H1 (cell line): ENCODE data around the gene DNAJB8. TPM values are rescaled to one million over a fixed set of nuclear protein-coding genes. Genes with fewer than 3 reads are reported as not detected.

Experiments
- CTCF ChIA-PET: fragments of 300-600 bp; sonication (Branson Sonifier 250); formaldehyde crosslinking; loops from one replicate; lab custom pipeline; 2021; ENCODE audit not compliant: partially characterized antibody; lab: Charles Lee
- POLR2A ChIA-PET: fragments of 300-600 bp; sonication (Branson Sonifier 250); formaldehyde crosslinking; loops from one replicate; lab custom pipeline; 2021; ENCODE audit warnings: inconsistent platforms; ENCODE audit not compliant: partially characterized antibody; lab: Charles Lee
- DNase-seq, 2 experiments: peaks; one replicate each; pipeline versions ENCODE4 v3.0.0 to v3.0.0-alpha.2; 2010 to 2022; ENCODE audit warnings: low spot score in 2 of 2, low read depth in 1 of 2, mixed read lengths in 1 of 2
- FAIRE-seq: peaks from 2 replicates; lab custom pipeline; 2011; peaks lifted over from hg19 to GRCh38; lab: Jason Lieb, UNC
- H2AFZ ChIP-seq: 2 replicates; pipeline ENCODE4 v1.8.1; 2012; ENCODE audit warnings: low read length, inconsistent platforms
- H2AK5ac ChIP-seq: 2 replicates; pipeline ENCODE4 v1.6.1; 2013; ENCODE audit warnings: low read depth, low read length
- H2BK120ac ChIP-seq: replicated peaks from 2 replicates; pipeline ENCODE3; 2013; ENCODE audit warnings: low read depth, low read length, inconsistent platforms
- H2BK12ac ChIP-seq: 2 replicates; pipeline ENCODE4 v1.6.1; 2013; ENCODE audit warnings: low read depth, low read length
- H2BK15ac ChIP-seq: 2 replicates; pipeline ENCODE4 v1.6.1; 2013; ENCODE audit warnings: low read length
- H2BK20ac ChIP-seq: 2 replicates; pipeline ENCODE4 v1.6.1; 2013; ENCODE audit warnings: low read length
- H2BK5ac ChIP-seq: 2 replicates; pipeline ENCODE4 v1.6.1; 2013; ENCODE audit warnings: low read depth, low read length
- H3K14ac ChIP-seq: 2 replicates; pipeline ENCODE4 v1.6.1; 2013; ENCODE audit warnings: inconsistent platforms; ENCODE audit not compliant: insufficient read length
- H3K18ac ChIP-seq: 2 replicates; pipeline ENCODE4 v1.6.1; 2013; ENCODE audit warnings: low read length; ENCODE audit errors: extremely low read depth
- H3K23ac ChIP-seq: 2 replicates; pipeline ENCODE4 v1.6.1; 2013; ENCODE audit warnings: inconsistent platforms; ENCODE audit not compliant: insufficient read length
- H3K23me2 ChIP-seq: 2 replicates; pipeline ENCODE4 v1.6.1; 2013; ENCODE audit warnings: low read depth, low read length
- H3K27ac ChIP-seq: 2 replicates; pipeline ENCODE4 v1.6.1; 2011; ENCODE audit warnings: low read depth, low read length, inconsistent platforms
- H3K27me3 ChIP-seq, 4 experiments: replicated peaks in 1 of 4; 1 replicate in 1 of 4; 2 replicates in 3 of 4; pipeline versions ENCODE4 v1.6.1 to v1.8.1; 2011 to 2013; ENCODE audit warnings: low read length in 3 of 4, mild to moderate bottlenecking in 3 of 4, inconsistent platforms in 2 of 4, mixed read lengths in 2 of 4, moderate library complexity in 1 of 4; ENCODE audit not compliant: control insufficient read depth in 3 of 4, insufficient read depth in 3 of 4; ENCODE audit errors: extremely low read depth in 1 of 4
- H3K36me3 ChIP-seq, 4 experiments: 2 replicates each; pipeline versions ENCODE4 v1.6.1 to v1.8.1; 2011 to 2013; ENCODE audit warnings: mild to moderate bottlenecking in 4 of 4, low read length in 3 of 4, moderate library complexity in 2 of 4, control low read depth in 1 of 4, inconsistent platforms in 1 of 4; ENCODE audit not compliant: insufficient read depth in 4 of 4, control insufficient read depth in 2 of 4
- H3K4ac ChIP-seq: replicated peaks from 2 replicates; pipeline ENCODE3; 2013; ENCODE audit warnings: low read length, low read depth, mixed read lengths, inconsistent platforms; ENCODE audit not compliant: insufficient read length
- H3K4me1 ChIP-seq, 4 experiments: replicated peaks in 1 of 4; 1 replicate in 1 of 4; 2 replicates in 3 of 4; pipeline versions ENCODE4 v1.6.1 to v1.8.1; 2011 to 2013; ENCODE audit warnings: low read length in 3 of 4, inconsistent platforms in 2 of 4, mixed read lengths in 1 of 4; ENCODE audit not compliant: insufficient read depth in 4 of 4, control insufficient read depth in 3 of 4
- H3K4me2 ChIP-seq, 2 experiments: 2 replicates each; pipeline versions ENCODE4 v1.6.1 to v1.8.1; 2011 to 2013; ENCODE audit warnings: low read depth in 2 of 2, low read length in 2 of 2, control low read depth in 1 of 2, inconsistent platforms in 1 of 2, mild to moderate bottlenecking in 1 of 2; ENCODE audit not compliant: insufficient read depth in 1 of 2
- H3K4me3 ChIP-seq, 4 experiments: fragments of 200-600, 300-600 bp in 1 of 4; sonication (generic), shearing (Covaris generic), sonication (Bioruptor Twin) in 1 of 4; 2 replicates each; pipeline versions ENCODE4 v1.5.1 to v1.8.1; 2011 to 2016; ENCODE audit warnings: low read length in 4 of 4, low read depth in 3 of 4, control low read depth in 2 of 4, inconsistent platforms in 2 of 4, mild to moderate bottlenecking in 2 of 4, mixed read lengths in 1 of 4, moderate library complexity in 1 of 4; ENCODE audit not compliant: insufficient read depth in 2 of 4; ENCODE audit errors: extremely low read depth in 1 of 4
- H3K56ac ChIP-seq: replicated peaks from 2 replicates; pipeline ENCODE3; 2013; ENCODE audit warnings: low read depth, mild to moderate bottlenecking, mixed read lengths, low read length, inconsistent platforms; ENCODE audit not compliant: insufficient read length
- H3K79me1 ChIP-seq: 2 replicates; pipeline ENCODE4 v1.6.1; 2013; ENCODE audit warnings: low read depth, low read length, control low read depth
- H3K79me2 ChIP-seq, 2 experiments: 2 replicates each; pipeline versions ENCODE4 v1.6.1 to v1.8.1; 2012 to 2013; ENCODE audit warnings: low read length in 2 of 2, mild to moderate bottlenecking in 2 of 2, inconsistent platforms in 1 of 2; ENCODE audit not compliant: insufficient read depth in 2 of 2, control insufficient read depth in 1 of 2
- H3K9ac ChIP-seq, 4 experiments: replicated peaks in 1 of 4; 1 replicate in 1 of 4; 2 replicates in 3 of 4; pipeline versions ENCODE4 v1.6.1 to v1.8.1; 2011 to 2013; ENCODE audit warnings: low read depth in 3 of 4, low read length in 3 of 4, control low read depth in 2 of 4, mild to moderate bottlenecking in 2 of 4, moderate library complexity in 2 of 4, inconsistent platforms in 1 of 4; ENCODE audit errors: extremely low read depth in 1 of 4
- H3K9me3 ChIP-seq, 2 experiments: 2 replicates each; pipeline versions ENCODE4 v1.6.1 to v1.8.1; 2012 to 2013; ENCODE audit warnings: mild to moderate bottlenecking in 2 of 2, moderate library complexity in 2 of 2, control low read depth in 1 of 2, inconsistent platforms in 1 of 2, low read depth in 1 of 2, low read length in 1 of 2, mixed read lengths in 1 of 2; ENCODE audit not compliant: insufficient read depth in 2 of 2
- H4K20me1 ChIP-seq, 2 experiments: replicated peaks in 1 of 2; 2 replicates each; pipeline versions ENCODE3 to v1.8.1; 2011 to 2013; ENCODE audit warnings: inconsistent platforms in 2 of 2, low read length in 2 of 2, mild to moderate bottlenecking in 1 of 2; ENCODE audit not compliant: insufficient read depth in 2 of 2, control insufficient read depth in 1 of 2
- H4K5ac ChIP-seq: 2 replicates; pipeline ENCODE4 v1.6.1; 2013; ENCODE audit warnings: low read length, low read depth, mixed read lengths, inconsistent platforms; ENCODE audit not compliant: insufficient read length
- H4K8ac ChIP-seq: 2 replicates; pipeline ENCODE4 v1.8.0; 2013; ENCODE audit warnings: mild to moderate bottlenecking, moderate library complexity, low read length, inconsistent platforms; ENCODE audit not compliant: insufficient read depth; ENCODE audit errors: extremely low read depth
- H4K91ac ChIP-seq: replicated peaks from 2 replicates; pipeline ENCODE3; 2013; ENCODE audit warnings: low read length, mixed read lengths, inconsistent platforms; ENCODE audit not compliant: insufficient read length
- ASH2L ChIP-seq: fragments of 200-600, 300-600 bp; sonication (generic); IDR thresholded peaks from one replicate; pipeline ENCODE4 v1.7.1; 2017; ENCODE audit warnings: low read length
- BACH1 ChIP-seq: IDR thresholded peaks from 2 replicates; pipeline ENCODE4 v1.6.1; 2012; ENCODE audit warnings: low read length, improper control_type of control experiment
- BRCA1 ChIP-seq: IDR thresholded peaks from 2 replicates; pipeline ENCODE4 v1.6.1; 2012; ENCODE audit warnings: low read depth, low read length, improper control_type of control experiment
- CEBPB ChIP-seq: IDR thresholded peaks from 2 replicates; pipeline ENCODE4 v1.6.1; 2012; ENCODE audit warnings: low read depth, low read length
- CREB1 ChIP-seq: IDR thresholded peaks from 2 replicates; pipeline ENCODE4 v1.6.1; 2012; ENCODE audit warnings: inconsistent platforms
- JUND ChIP-seq: IDR thresholded peaks from 2 replicates; pipeline ENCODE4 v1.6.1; 2011; ENCODE audit warnings: mild to moderate bottlenecking, improper control_type of control experiment, low read length
- KDM1A ChIP-seq: fragments of 200-600, 300-600 bp; sonication (generic); IDR thresholded peaks from 2 replicates; pipeline ENCODE4 v1.7.1; 2016; ENCODE audit warnings: mild to moderate bottlenecking, low read length, borderline replicate concordance
- KDM5A ChIP-seq: fragments of 200-600 bp; IDR thresholded peaks from 2 replicates; pipeline ENCODE4 v1.7.1; 2012; ENCODE audit warnings: mild to moderate bottlenecking, low read length, inconsistent platforms, mixed read lengths
- PHF8 ChIP-seq: fragments of 200-600 bp; sonication (generic); conservative IDR thresholded peaks from 2 replicates; pipeline ENCODE4 v1.7.1; 2012; ENCODE audit warnings: low read depth, mild to moderate bottlenecking, inconsistent platforms, low read length, moderate library complexity
- POU5F1 ChIP-seq: IDR thresholded peaks from 2 replicates; pipeline ENCODE4 v1.6.1; 2011; ENCODE audit warnings: low read depth, mild to moderate bottlenecking, low read length, moderate library complexity
- RAD21 ChIP-seq, 2 experiments: IDR thresholded peaks in 1 of 2; conservative IDR thresholded peaks in 1 of 2; 2 replicates each; pipeline ENCODE4 v1.6.1; 2011; ENCODE audit warnings: low read depth in 2 of 2, low read length in 2 of 2, improper control_type of control experiment in 1 of 2, inconsistent platforms in 1 of 2, mild to moderate bottlenecking in 1 of 2, moderate library complexity in 1 of 2
- SP4 ChIP-seq: IDR thresholded peaks from 2 replicates; pipeline ENCODE4 v1.6.1; 2012; ENCODE audit warnings: low read length, inconsistent platforms
- SRF ChIP-seq: IDR thresholded peaks from 2 replicates; pipeline ENCODE4 v1.6.1; 2011; ENCODE audit warnings: mild to moderate bottlenecking, low read depth, low read length, moderate library complexity
- WGBS, 2 experiments: shearing (Covaris generic) in 1 of 2; methylation state at CpG; one replicate each; pipeline versions ENCODE4 v1.1.6 to v1.1.7; 2013 to 2015; ENCODE audit warnings: low lambda C conversion rate in 2 of 2, mixed read lengths in 2 of 2, inconsistent platforms in 1 of 2, low coverage in 1 of 2, missing lambda C conversion rate in 1 of 2; ENCODE audit not compliant: insufficient replicate concordance in 2 of 2, insufficient coverage in 1 of 2, insufficient read length in 1 of 2; ENCODE audit errors: extremely low coverage in 1 of 2, missing lambda C conversion rate in 1 of 2; 5-methylcytosine and 5-hydroxymethylcytosine counted together
- polyA plus RNA-seq, 7 experiments: library from polyadenylated mRNA; depleted of rRNA in 3 of 7; stranded (reverse) in 5 of 7; unstranded in 2 of 7; fragments of >200 nt in 5 of 7; fragments of 200-250 nt in 2 of 7; gene quantifications; 1 replicate in 5 of 7; 2 replicates in 1 of 7; 4 replicates in 1 of 7; pipeline versions ENCODE4 v1.2.1 to v1.2.3, GENCODE V29; 2011 to 2013; ENCODE audit warnings: missing spikeins in 2 of 7, mixed read lengths in 2 of 7
- total RNA-seq: library from RNA; stranded (reverse); fragmentation: NEBNext Ultra II Directional; extraction: Animal tissue kit (Norgen Biotek cat#: 25700); gene quantifications from 2 replicates; pipeline ENCODE4 v1.2.1, GENCODE V29; 2021
- TF ChIP-seq, protein P1 (sequence below): IDR thresholded peaks from 2 replicates; pipeline ENCODE4 v1.6.1; 2012; ENCODE audit warnings: inconsistent platforms
- TF ChIP-seq, protein P2 (sequence below): IDR thresholded peaks from 2 replicates; pipeline ENCODE4 v1.6.1; 2012; ENCODE audit warnings: inconsistent platforms

DNAJB8 gene
- total and polyA plus RNA-seq, 2 of the 8 experiments (the other 6 are each of a cell fraction or from before 2014, with no cell fraction given): not detected

DNA sequence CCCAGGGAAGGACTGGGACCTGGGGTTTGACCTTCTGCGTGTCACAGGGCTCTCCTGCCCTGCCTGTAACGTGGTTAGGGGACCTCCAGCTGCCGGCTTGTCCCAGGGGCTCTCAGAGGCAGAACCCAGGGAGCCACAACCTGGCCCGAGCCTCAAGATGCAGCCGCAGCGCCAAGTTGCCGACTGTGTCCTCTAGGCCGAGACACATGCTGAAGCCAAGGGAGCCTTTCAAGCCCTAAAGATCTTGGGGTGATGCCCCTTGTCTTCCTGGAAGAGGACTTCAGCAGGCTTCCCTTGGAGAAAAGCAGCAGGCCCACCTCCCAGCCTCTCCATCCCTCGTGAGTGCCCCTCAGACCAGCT lies 7.2 kb downstream of the DNAJB8 start:
- H4K91ac ChIP-seq: no peak overlapping the region
- H3K14ac ChIP-seq: no peak overlapping the region
- no peaks in the 10 kb centered on the region for H3K79me1 ChIP-seq
- no peaks in the 10 kb centered on the region for H3K23me2 ChIP-seq
- no peak overlapping the region for H3K27ac ChIP-seq
- DNase-seq (no peak), FAIRE-seq (no peak)
- no peak overlapping the region for H4K8ac ChIP-seq
- CTCF ChIA-PET: interaction anchor here (1.0 to 12.7 kb wide), 11 partner anchors 9 to 149 kb away, joined by 3 to 135 read pairs (median 5); no protein-coding TSS in a partner anchor
- no peak overlapping the region for H2BK5ac ChIP-seq
- H2BK120ac ChIP-seq: no peak overlapping the region
- no peaks in the 10 kb centered on the region for H3K79me2 ChIP-seq
- peaks cover 0 to 2% of the 10 kb centered on the region in 2 experiments for H4K20me1 ChIP-seq
- no peak overlapping the region for H2BK15ac ChIP-seq
- no peaks in the 10 kb centered on the region for H3K9me3 ChIP-seq
- H3K36me3 ChIP-seq: no peaks in the 10 kb centered on the region
- H2BK20ac ChIP-seq: no peak overlapping the region
- no peak overlapping the region for H3K23ac ChIP-seq
- no peak overlapping the region for H2AFZ ChIP-seq
- no peak overlapping the region for H2BK12ac ChIP-seq
- no peak overlapping the region for H3K56ac ChIP-seq
- peaks cover 0 to 7% (median 0%) of the 10 kb centered on the region in 4 experiments; a peak in 1 of 7 replicates for H3K4me1 ChIP-seq
- no peak overlapping the region for H3K4me3 ChIP-seq
- POLR2A ChIA-PET: no interaction called here
- no peak overlapping the region for H2AK5ac ChIP-seq
- H3K4me2 ChIP-seq: no peak overlapping the region
- no peak overlapping the region for H3K4ac ChIP-seq
- H3K27me3 ChIP-seq: peaks cover 0 to 6% (median 0%) of the 10 kb centered on the region in 4 experiments; a peak in 4 of 7 replicates
- WGBS, 2 experiments: 79% methylated on average over 9 of the region's 9 CpGs; no CpG with 5 or more reads in 1 of the 2 experiments
- no peak overlapping the region for H4K5ac ChIP-seq
- H3K9ac ChIP-seq: no peak overlapping the region
- H3K18ac ChIP-seq: no peak overlapping the region
- TF ChIP-seq KDM1A: no peak
- TF ChIP-seq KDM5A: no peak
- TF ChIP-seq BRCA1: no peak
- no peak for TF ChIP-seq CREB1
- TF ChIP-seq BACH1: no peak
- TF ChIP-seq, protein P1, sequence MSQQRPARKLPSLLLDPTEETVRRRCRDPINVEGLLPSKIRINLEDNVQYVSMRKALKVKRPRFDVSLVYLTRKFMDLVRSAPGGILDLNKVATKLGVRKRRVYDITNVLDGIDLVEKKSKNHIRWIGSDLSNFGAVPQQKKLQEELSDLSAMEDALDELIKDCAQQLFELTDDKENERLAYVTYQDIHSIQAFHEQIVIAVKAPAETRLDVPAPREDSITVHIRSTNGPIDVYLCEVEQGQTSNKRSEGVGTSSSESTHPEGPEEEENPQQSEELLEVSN: no peak
- no peak for TF ChIP-seq RAD21 (IDR thresholded peaks at IDR 0.05 in 1 of 2, conservative IDR thresholded peaks at IDR 0.05 in 1 of 2; ENCODE audit: low read depth in 2 of 2, low read length in 2 of 2)
- TF ChIP-seq PHF8: no peak
- TF ChIP-seq, protein P2, sequence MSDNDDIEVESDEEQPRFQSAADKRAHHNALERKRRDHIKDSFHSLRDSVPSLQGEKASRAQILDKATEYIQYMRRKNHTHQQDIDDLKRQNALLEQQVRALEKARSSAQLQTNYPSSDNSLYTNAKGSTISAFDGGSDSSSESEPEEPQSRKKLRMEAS: no peak
- TF ChIP-seq POU5F1: no peak
- no peak for TF ChIP-seq CEBPB
- TF ChIP-seq SRF: no peak
- TF ChIP-seq JUND: no peak
- no peak for TF ChIP-seq ASH2L
- no peak for TF ChIP-seq SP4
